ENCODE measurements around the gene HSD17B10.
A peak's percentile ranks its signal among the peaks of the same experiment; 100 is the strongest.
"Not testable (repeated sequence)": the region's sequence is repeated elsewhere in the genome, so short reads cannot be mapped to it uniquely, and the experiment has no call there.

HSD17B10 gene

DNA sequence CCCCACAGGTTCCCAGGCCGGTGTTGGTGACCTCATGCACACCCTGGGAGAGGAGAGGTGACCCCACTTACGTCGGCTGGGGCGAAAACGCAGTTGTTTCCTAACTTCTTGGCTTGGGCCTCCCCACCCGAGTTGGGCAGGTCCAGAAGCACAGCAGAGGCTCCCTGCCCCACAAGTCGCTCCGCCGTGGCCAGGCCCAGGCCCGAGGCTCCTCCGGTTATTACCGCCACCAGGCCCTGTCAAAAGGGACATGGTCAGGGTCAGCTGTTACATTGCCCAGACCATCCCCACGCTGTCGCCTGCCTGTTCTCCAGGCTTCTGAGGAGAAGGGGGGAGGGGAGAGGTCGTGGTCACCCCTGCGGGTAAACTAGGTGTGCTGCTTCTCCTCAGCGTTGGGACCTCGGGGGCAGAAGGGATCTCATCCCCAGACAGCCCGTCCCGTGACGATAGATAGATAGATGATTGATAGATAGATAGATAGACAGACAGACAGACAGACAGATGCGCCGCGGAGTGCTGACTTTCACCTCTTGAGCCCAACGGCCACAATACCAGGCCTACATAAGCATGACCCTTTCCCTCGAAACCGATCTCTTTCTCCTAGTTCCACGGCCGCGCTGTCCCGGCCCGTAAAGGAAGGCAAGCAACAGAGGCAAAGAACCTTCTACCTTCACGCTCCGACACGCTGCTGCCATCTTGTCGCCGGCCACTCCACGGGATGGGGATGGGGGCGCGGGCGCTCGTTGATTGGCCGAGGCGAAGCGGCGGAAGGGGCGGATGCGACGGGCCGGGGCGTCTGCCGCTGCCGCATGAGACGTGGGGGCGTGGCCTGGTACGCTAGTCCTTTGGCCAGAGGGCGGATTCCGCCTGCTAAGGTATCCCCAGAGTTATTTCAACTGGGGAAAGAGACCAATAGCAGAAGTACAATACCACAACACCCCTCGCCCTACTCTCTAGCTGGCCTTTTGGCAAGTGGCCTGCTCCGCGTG, at the start of gene HSD17B10:
TSS of gene HSD17B10 (minus strand) at position 720 of the 989 bp plus-strand sequence. CDS start at position 695, 25 bp downstream.
- DNase-seq (ENCODE audit: low read depth in 3 of 3) = peak; percentile 71 to 78 (median 73)

DNA sequence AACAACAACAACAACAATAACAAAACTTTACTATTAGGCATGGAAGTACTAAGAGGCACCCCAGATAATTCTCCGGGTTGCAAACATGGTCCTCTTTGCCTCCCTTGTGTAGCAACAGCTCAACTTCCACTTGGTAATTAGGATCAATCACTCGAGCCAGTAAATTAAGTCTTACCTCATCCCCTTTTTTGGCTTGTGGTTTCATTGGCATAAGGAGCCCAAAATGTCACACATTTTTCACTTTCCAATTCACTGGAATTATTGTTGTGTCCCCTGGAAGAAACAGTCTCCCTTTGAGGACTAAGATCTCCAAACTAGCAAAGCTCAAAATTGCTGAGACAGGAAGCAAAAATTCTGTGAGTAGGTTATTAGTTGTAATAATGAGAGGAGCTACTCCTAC, 49.2 kb upstream of the HSD17B10 start:
- DNase-seq (ENCODE audit: low read depth in 3 of 3) = no peak

DNA sequence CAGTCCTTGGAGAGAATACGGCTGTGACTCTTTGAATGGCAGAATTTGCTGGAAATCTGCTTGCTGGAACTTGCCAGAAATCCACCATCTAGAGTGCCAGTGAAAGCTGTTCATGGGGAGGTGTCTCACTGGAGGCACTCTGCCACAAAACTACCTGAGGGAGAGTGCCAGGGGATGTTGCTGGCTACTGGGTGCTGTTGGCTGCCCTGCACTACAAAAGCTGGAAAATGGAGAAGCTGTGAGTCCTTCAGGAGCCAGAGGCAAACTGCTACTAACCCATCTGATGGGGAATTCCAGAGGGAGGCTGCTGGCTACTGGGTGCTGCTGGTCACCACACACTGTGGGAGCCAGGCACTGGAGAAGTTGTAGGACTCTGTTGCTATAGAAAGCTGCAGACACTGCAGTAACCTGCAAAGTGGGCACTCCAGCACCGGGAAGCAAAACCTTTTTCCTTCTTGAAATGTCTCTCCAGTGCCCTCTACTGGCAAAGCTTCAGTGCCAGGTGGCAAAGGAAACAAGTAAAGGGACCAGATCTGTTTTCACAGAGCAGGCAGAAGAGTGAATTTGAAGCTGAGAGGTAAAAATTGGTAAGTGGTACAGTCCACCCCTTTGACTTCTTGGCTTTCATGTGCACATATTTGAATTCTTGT, 47.8 kb upstream of the HSD17B10 start:
- peak in 2 of 3 experiments; percentile 3 to 10 for DNase-seq (ENCODE audit: low read depth in 3 of 3)

DNA sequence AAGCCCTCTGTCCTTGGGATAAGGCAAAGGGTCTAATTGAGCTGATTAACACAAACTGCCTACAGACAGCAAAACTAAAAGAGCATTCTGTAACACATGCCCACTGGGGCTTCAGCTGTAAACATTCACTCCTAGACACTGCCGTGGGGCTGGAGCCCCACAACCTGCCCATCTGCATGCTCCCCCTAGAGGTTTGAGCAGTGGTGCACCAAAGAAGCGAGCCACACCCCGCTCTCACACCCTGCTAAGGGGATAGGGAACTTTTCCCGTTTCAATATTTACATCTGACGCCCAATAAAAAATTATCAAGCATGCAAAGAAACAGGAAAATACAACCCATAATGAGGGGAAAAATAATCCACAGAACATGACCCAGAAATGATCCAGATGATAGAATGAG, 46.9 kb upstream of the HSD17B10 start:
- no peak for DNase-seq (ENCODE audit: low read depth in 3 of 3)

DNA sequence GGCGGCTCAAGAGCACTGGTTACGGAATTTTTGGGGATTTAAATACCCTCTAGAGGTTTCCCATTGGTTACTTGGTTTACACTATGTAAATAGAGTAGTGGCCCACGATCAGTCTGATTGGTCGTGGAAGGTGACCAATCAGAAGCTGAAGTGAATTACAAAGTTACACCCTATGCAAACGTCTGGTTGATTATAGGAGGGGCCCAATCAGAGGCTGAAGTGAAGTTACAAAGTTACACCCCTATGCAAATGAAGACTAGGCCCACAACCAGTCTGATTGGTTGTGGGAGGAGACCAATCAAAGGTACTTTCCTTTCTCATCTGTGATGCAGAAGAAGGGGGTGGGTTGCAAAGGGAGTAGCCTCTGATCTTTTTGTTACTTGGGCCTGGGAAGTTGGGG, 45.1 kb upstream of the HSD17B10 start:
- DNase-seq (ENCODE audit: low read depth in 3 of 3) = no peak

DNA sequence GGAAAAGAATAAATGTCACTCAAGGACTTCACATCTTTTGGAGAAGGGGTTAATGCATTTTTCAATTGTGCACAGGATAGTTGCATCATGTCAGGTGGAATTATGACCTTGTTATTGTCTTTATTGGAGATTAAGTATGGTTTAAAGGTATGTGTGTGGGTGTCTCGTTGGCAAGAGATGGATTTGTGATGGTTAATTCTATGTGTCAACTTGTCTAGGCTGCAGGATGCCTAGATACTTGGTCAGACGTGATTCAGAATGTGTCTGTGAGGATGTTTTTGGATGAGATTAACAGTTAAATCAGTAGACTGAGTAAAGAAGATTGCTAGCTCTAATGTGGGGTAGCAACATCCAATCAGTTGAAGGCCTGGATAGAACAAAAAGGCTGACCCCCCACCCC, 42.2 kb upstream of the HSD17B10 start:
- no peak for DNase-seq (ENCODE audit: low read depth in 3 of 3)

DNA sequence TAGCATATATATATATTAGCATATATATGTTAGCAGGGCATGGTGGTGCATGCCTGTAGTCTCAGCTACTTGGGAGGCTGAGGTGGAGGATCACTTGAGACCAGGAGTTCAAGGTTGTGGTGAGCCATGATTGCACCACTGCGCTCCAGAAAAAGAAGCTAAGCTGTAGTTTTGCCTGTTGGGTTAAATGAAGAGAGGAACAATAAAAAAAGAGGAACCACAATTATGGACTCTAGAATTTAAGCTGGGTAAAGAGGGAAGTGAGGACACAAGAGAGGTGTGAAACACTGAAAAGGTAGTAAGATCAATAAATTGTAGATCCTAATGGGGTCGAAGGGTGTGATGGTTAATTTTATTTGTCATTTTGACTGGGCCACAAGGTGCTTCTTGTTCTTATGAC, 40.5 kb upstream of the HSD17B10 start:
- no peak for DNase-seq (ENCODE audit: low read depth in 3 of 3)

DNA sequence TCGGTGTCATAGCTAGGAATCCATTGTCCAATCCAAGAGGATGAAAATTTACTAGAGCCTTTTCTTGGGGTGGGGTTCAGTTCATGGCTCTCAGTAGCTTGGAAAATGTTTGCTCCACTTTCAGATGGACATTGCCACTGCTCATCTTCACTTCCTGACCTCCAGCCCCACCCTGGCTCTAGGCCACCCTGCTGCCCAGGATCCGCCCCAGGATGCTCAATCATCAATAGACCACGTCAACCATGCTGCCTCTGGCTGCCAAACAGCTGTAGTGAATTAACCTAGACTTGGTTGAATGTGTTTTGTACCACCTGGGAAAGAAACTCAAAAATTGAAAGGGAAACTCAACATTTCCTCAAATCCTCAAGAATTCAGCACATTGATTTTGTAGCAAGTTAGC, 37.2 kb upstream of the HSD17B10 start:
- no peak for DNase-seq (ENCODE audit: low read depth in 3 of 3)

DNA sequence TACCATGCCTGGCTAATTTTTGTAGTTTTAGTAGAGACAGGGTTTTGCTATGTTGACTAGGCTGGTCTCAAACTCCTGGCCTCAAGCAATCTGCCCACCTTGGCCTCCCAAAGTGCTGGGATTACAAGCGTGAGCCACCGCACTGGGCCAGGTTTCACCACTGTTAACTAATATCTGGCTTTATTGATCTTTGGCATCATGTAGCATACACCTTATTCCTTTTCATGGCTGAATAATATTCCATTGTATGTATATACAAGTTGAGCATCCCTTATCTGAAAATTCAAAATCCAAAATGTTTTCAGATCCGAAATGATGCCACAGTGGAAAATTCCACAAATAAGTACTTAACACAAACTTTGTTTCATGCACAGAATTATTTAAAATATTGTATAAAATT, 34.5 kb upstream of the HSD17B10 start:
- DNase-seq (ENCODE audit: low read depth in 3 of 3) = not testable (repeated sequence)

DNA sequence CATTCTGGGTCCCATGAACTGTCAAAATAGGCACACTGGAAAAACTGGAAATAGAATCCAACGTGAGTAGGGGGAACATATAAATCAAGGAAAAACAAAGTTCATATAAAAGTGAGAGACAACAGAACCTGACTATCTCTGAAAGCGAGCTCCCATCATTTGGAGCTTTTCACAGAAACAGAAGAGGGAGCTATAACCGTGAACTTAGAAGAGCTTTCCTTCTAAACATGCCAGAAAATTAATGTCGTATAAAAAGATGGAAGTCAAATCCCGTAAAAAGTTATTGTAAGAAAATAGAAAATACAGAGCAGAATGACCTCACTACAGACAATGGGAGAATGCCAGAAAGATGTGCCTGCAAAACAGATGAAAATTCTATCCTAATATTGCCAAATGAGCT, 23.9 kb upstream of the HSD17B10 start:
- DNase-seq (ENCODE audit: low read depth in 3 of 3) = no peak

DNA sequence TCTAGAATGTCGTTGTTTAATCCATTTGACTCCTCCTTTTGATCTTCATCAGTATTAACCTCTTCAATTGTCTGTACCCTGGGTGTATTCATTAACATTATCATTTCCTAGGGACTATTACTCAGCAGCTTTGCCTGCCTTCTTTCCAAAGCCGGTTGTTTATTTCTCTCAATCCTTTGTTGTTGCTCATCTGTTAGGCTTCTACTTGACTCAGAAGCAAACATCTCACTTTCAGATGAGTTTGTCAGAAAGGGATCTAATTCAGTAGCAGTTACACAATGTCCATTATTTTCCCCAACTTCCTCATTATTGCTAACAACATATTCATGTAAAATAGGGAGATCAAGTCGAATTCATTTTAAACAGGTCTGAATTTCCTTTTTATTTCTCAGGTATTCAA, 22.1 kb upstream of the HSD17B10 start:
- no peak for DNase-seq (ENCODE audit: low read depth in 3 of 3)

DNA sequence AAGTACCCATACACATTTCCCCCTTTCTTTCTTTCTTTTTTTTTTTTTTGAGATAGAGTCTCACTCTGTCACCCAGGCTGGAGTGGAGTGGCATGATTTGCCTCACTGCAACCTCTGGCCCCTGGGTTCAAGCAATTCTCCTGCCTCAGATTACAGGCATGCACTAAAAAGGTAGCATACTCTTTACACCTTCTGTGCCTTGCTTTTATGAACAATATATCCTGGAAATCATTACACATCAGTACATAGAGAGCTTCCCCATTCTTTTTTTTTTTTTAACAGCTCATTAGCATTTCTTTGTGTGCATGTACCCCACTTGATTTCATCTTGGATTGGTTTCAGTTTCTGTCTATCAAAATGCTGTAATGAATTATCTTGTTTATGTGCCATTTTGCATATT, 18.6 kb upstream of the HSD17B10 start:
- no peak for DNase-seq (ENCODE audit: low read depth in 3 of 3)

DNA sequence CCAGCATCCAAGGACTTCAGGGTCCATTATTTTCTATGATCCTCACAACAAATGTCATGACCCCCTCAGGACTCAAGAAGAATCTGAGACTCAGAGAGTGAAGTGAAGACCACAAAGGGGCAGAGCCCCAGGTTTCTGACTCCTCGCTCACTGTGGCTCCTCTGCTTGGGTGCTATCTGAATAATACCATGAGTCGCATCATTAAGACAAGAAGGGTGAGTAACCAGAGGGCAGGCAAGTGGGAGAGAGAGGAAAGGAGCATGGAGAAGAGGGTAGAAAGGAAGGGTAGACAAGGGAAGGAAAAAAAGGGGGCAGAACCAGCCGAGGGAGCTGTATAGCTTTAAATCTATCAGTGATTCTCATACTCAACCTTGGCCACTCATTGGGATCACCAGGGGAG, 15.5 kb upstream of the HSD17B10 start:
- no peak for DNase-seq (ENCODE audit: low read depth in 3 of 3)

DNA sequence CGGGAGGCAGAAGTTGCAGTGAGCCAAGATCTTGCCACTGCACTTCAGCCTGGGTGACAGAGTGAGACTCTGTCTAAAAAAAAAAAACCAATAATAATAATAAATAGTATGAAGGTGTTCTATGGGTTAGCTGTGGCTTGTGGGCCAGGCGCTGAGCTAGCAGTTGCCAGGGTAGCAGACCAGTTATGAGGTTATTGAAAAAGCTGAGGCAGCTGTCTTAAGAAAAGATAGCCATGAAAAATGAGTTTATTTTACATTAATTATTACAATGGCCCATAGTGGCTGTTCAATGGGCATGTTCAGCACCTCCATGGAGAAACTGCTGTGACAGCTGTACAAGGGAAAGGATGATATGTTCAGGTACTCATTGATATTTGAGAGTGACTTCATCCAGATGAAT, 13.3 kb upstream of the HSD17B10 start:
- no peak for DNase-seq (ENCODE audit: low read depth in 3 of 3)

DNA sequence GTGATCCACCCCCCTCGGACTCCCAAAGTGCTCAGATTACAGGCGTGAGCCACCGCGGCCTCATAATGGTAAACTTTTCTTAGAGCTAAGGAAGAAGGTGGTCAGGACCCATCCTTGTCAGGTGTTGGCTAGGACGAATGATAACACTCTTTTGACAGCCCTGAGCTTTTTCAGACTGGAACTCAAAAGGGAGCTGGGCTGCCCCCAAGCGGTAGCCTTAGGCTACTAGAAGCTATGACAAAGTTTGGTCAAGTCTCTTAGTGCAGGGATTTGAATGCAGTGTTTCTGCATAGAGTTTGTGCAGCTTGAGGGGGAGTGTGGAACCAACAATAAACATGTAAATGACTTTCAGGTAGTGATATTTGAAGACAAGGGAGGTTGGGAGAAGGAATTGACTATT, 11.8 kb upstream of the HSD17B10 start:
- DNase-seq (ENCODE audit: low read depth in 3 of 3) = no peak

DNA sequence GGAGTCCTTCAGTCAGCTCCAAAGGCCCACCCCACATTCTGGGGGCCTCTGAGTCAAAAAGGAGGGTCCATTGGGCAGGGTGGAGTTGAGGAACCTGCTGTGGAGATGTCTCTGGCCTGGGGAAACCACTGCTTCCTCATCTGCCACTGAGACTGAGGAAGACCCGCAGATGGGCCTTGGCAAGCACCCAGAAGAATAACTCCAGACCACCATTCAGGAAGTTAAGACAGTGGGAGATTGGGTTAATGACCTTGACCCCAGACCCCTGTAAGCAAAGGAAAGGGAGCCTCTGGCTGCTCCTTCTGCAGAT, 8.1 kb upstream of the HSD17B10 start:
- DNase-seq (ENCODE audit: low read depth in 3 of 3) = no peak

DNA sequence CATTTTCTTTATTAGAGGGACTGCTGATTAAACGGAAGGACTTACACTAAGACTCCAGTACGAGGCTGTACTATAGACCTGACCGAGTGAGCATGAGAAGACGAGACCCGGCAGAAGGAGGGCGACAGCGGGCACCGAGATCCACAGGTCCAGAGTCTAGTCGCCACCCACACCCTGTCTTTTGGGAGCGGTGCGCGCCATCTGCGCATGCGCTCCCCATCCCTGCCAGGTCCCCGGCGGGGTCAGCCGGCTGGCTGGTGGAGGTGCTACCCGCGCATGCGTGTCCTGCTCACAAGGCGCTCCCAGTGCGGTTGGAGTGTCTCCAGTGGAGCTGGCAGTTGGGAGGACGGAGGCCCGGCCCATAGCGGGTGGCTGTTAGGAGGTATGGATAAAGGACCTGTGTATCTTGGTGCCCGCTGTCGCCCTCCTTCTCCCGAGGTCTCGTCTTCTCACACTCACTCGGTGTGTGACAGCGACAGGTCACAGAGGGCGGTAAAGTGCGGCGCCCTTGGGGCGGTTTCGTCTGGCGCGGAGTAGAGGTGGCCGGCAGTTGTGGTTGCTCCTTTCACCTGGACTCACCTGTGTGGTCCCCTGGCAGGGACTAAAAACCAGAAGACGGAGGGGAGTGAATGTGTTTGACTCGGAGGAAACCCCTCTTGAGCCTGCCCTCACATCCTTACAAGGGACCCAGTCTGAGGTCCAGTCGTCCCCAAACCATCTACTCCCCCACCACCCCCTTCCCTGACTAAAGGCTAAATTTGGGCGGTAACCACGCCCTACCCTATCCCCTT, 7.6 kb upstream of the HSD17B10 start:
- peak; percentile 48 to 61 (median 53) for DNase-seq (ENCODE audit: low read depth in 3 of 3)

DNA sequence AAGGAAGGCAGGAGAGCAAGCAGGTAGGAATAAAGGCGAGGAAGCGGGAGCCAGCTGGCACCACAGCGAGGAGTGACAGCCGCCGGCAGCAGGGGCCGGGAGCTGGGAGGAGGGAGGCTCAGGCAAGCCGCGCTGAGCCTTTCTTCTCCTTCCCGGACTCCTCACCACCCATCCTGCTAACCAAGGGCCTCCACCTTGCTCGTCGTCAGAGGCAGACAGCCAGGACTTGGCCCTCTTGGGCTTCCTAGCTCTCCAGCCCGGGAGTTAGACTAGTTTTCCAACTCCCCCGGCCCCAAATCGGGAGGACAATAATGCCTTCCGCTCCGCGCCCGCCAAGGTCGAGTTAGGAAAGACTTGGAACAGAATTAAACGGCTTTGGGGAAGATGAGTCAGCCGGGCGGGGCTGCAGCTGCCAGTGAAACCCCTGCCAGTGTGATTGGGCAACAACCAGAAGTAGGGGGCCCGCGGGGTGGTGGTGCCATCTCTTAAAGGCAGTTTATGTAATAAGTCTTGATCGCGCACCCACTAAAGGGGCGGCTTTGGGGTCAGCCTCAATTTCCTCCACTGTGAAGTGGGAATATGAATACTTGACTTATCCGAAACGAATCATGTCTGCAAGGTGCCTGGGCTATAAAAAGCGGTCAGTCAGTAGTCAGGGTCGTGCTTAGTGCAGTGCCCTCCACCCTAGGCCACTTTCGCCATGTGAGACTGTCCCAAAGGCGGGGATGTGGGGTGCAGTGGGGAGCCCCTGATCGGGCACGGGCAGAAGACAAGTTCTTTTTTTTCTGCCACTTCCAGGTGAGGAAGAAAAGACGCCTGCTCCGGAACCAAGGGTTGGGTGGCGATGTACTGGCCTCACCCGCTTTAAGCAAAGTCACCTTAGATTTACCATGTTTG, 6.7 kb upstream of the HSD17B10 start:
- DNase-seq (ENCODE audit: low read depth in 3 of 3) = no peak

DNA sequence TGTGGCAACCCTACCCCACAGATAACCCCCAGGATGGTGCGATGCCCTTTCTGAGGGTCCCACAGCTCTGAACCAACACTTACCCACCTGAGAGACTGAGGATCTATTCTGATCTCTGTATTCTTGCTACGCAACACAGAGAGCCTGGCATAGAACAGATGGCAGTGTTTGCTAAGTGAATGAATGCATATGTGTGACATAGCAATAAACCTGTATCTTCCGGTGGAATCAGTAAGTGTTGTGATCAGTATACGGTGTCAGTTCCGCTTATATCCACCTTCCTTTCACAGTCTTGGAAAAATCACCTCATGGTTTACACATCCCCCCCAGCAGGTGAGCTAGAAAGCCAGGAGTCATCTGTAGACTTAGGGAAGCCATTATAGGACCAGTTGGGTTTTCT, 5.9 kb upstream of the HSD17B10 start:
- no peak for DNase-seq (ENCODE audit: low read depth in 3 of 3)

DNA sequence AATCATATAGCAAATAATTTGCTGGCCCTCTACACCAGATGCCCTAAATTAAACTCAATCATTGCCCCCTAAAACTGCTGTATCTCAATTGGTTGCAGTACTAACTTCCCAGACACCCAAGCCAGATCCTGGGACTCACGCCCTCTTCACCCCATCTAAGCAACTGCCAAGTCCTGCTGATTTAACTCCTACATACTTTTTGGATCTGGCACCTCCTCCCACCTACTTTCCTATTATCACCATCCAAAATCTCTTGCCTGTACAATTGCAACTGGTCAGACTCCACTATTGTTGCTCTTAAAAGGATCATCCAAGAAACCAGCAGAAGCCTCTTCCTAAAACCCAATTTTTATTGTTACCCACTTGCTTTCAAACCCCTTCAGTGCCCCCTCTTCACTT, 4.7 kb upstream of the HSD17B10 start:
- DNase-seq (ENCODE audit: low read depth in 3 of 3) = no peak

DNA sequence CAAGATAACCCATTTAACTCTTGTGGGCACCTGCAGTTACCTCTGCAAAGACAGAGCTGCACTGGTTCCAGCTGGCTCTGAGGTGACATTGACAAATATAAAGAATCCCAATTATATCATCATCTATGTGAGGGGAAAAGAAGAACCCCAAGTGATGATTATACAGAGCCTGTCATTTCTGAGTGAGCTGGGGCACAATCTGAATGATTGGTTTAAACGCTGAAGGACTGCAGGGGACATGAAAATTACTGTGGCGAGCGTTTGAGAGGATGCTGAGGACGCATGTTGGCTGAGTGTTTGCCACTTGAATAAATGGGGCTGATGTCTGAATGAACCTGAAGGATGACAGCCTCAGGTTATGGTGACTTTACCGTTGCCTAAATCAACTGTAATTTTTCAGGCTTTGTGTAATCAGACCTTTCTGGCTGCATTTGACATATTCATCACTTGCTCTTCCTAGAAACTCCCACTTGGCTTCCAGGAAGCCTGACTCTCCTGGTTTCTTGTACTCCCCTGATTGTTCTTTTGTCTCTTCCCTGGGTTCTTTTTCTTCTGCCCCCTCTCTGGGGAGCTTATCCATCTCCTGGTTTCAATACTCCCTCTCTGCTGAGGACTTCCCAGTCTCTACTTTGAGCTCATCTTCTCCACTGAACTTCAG, 4.1 kb upstream of the HSD17B10 start:
- no peak for DNase-seq (ENCODE audit: low read depth in 3 of 3)

All from stimulated activated CD4-positive, alpha-beta T cell treated with anti-CD3 and anti-CD28 coated beads, TNF-alpha, amount 100 ng/mL, for 4 hours (primary cell).